Neural cell (in vitro differentiated cells): ENCODE results near the gene GATAD2A. TPM values are rescaled to one million over a fixed set of nuclear protein-coding genes. Genes with fewer than 3 reads are reported as not detected.

Experiments used
- H2AFZ ChIP-seq: fragments of 200-600, 300-800 bp; sonication (generic), shearing (Covaris generic); 2 replicates; pipeline ENCODE4 v1.6.0; 2014; ENCODE audit warnings: low read depth, mild to moderate bottlenecking, antibody characterized with exemption, low read length, moderate library complexity
- H3F3A ChIP-seq: fragments of 200-600 bp; shearing (Covaris generic); 2 replicates; pipeline ENCODE4 v1.6.1; 2016; ENCODE audit warnings: mild to moderate bottlenecking, moderate library complexity, mixed read lengths, antibody characterized with exemption, low read length; ENCODE audit not compliant: insufficient read depth, poor library complexity, severe bottlenecking
- H3K27ac ChIP-seq: fragments of 200-600, 300-800 bp; sonication (generic), shearing (Covaris generic); 2 replicates; pipeline ENCODE4 v1.5.1; 2014; ENCODE audit warnings: mild to moderate bottlenecking, low read length, moderate library complexity
- H3K27me3 ChIP-seq: fragments of 300-800, 200-600 bp; sonication (generic), shearing (Covaris generic); 2 replicates; pipeline ENCODE4 v1.6.0; 2014; ENCODE audit warnings: mild to moderate bottlenecking, low read depth, low read length, moderate library complexity; ENCODE audit not compliant: insufficient read depth
- H3K36me3 ChIP-seq: fragments of 300-800, 200-600 bp; sonication (generic), shearing (Covaris generic); 2 replicates; pipeline ENCODE4 v1.5.1; 2014; ENCODE audit warnings: mild to moderate bottlenecking, antibody characterized with exemption, low read length, moderate library complexity; ENCODE audit not compliant: insufficient read depth
- H3K4me2 ChIP-seq: fragments of 300-800, 200-600 bp; sonication (generic), shearing (Covaris generic); 2 replicates; pipeline ENCODE4 v1.6.0; 2014; ENCODE audit warnings: mild to moderate bottlenecking, low read length
- H3K4me3 ChIP-seq: fragments of 300-800, 200-600 bp; sonication (generic), shearing (Covaris generic); 2 replicates; pipeline ENCODE4 v1.5.1; 2014; ENCODE audit warnings: mild to moderate bottlenecking, low read length, moderate library complexity
- H3K79me2 ChIP-seq: fragments of 200-600 bp; shearing (Covaris generic); replicated peaks from 2 replicates; pipeline ENCODE4 v1.6.0; 2014; ENCODE audit warnings: mild to moderate bottlenecking, low read length, moderate library complexity; ENCODE audit not compliant: insufficient read depth
- H3K9ac ChIP-seq: fragments of 300-800, 200-600 bp; sonication (generic), shearing (Covaris generic); 2 replicates; pipeline ENCODE4 v1.6.1; 2016; ENCODE audit warnings: mild to moderate bottlenecking, low read length, mixed read lengths
- H3K9me2 ChIP-seq: fragments of 200-600 bp; shearing (Covaris generic); 2 replicates; pipeline ENCODE4 v1.6.1; 2016; ENCODE audit warnings: mild to moderate bottlenecking, low read length, mixed read lengths; ENCODE audit not compliant: insufficient read depth
- H3K9me3 ChIP-seq: fragments of 200-600, 300-800 bp; sonication (generic), shearing (Covaris generic); 2 replicates; pipeline ENCODE4 v1.6.1; 2016; ENCODE audit warnings: mild to moderate bottlenecking, mixed run types, low read length, moderate library complexity, mixed read lengths
- H4K20me1 ChIP-seq: fragments of 200-600 bp; shearing (Covaris generic); 2 replicates; pipeline ENCODE4 v1.6.1; 2016; ENCODE audit warnings: mild to moderate bottlenecking, mixed run types; ENCODE audit not compliant: insufficient read depth
- EP300 ChIP-seq: fragments of 450-650 bp; conservative IDR thresholded peaks from 2 replicates; pipeline ENCODE4 v1.6.1; 2014; ENCODE audit warnings: antibody characterized with exemption, mild to moderate bottlenecking, moderate library complexity; ENCODE audit not compliant: poor library complexity, severe bottlenecking
- EZH2 ChIP-seq: fragments of 200-600, 300-800 bp; shearing (Covaris generic), sonication (generic); IDR thresholded peaks from 2 replicates; pipeline ENCODE4 v1.6.1; 2014; ENCODE audit warnings: antibody characterized with exemption, low read length, borderline replicate concordance, mild to moderate bottlenecking; ENCODE audit not compliant: insufficient read depth, poor library complexity, severe bottlenecking
- MXI1 ChIP-seq: fragments of 450-650 bp; conservative IDR thresholded peaks from 2 replicates; pipeline ENCODE4 v1.6.1; 2014; ENCODE audit warnings: antibody characterized with exemption, mild to moderate bottlenecking; ENCODE audit not compliant: poor library complexity, severe bottlenecking
- POLR2AphosphoS5 ChIP-seq: IDR thresholded peaks from 2 replicates; pipeline ENCODE4 v1.6.1; 2012
- RAD21 ChIP-seq: fragments of 450-650 bp; conservative IDR thresholded peaks from 2 replicates; pipeline ENCODE4 v1.6.1; 2014; ENCODE audit warnings: antibody characterized with exemption, mild to moderate bottlenecking, moderate library complexity
- SMC3 ChIP-seq: fragments of 450-650 bp; conservative IDR thresholded peaks from 2 replicates; pipeline ENCODE4 v1.6.1; 2014; ENCODE audit warnings: antibody characterized with exemption, mild to moderate bottlenecking, moderate library complexity; ENCODE audit not compliant: poor library complexity
- TAF1 ChIP-seq: IDR thresholded peaks from 2 replicates; pipeline ENCODE4 v1.6.1; 2012; ENCODE audit warnings: low read depth
- polyA plus RNA-seq: library from polyadenylated mRNA; depleted of rRNA; stranded (reverse); fragments of >200 nt; gene quantifications from 2 replicates; pipeline ENCODE4 v1.2.3, GENCODE V29; 2014
- TF ChIP-seq, protein P1 (sequence below): fragments of 450-650 bp; IDR thresholded peaks from 2 replicates; pipeline ENCODE4 v1.5.1; 2014; ENCODE audit warnings: antibody characterized with exemption, mild to moderate bottlenecking, moderate library complexity; ENCODE audit not compliant: poor library complexity, severe bottlenecking
- TF ChIP-seq, protein P2 (sequence below): IDR thresholded peaks from 2 replicates; pipeline ENCODE4 v1.6.1; 2012; ENCODE audit warnings: borderline replicate concordance

GATAD2A gene
- polyA plus RNA-seq, 1 donor from 2014 or later: 13.9 TPM

DNA sequence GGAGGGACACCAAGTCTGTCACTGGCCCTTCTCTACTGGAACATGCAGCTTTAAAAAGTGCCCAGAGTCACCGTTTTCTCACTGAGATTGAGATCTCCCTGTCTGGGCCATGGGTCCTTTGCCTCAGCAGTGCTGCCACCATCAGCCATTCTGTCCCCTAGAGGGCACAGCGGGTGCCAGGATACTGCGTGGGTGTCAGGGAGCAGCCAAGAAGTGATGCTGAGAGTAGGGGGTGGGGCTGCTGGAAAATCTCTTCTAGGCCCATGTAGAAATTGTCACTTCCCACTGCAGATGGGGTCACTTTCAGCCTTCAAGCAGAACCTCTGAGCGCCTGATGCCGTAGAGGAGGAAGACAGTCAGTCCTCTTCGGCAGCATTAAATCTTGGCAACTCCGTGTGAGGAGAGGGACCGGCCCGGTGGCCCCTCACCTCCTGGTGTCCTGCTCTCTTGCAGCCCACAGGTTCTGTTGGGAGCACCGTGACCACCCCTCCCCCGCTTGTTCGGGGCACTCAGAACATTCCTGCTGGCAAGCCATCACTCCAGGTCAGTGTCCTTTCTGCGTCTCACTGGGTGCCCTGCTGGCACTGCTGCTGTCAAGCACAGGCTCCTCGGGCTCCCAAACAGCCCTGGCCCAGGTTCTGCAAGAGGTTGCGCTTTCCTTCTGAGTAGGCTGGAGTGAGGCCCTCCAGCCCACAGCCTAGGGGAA, 88.5 kb downstream of the GATAD2A start:
- Histone ChIP-seq H2AFZ (no peak overlapping the region), H3K36me3 (no peaks in the 10 kb centered on the region), H3K4me2 (no peak overlapping the region), H3F3A (no peaks in the 10 kb centered on the region), H3K79me2 (no peaks in the 10 kb centered on the region), H3K27ac (no peak overlapping the region), H3K4me3 (no peak overlapping the region), H3K27me3 (no peaks in the 10 kb centered on the region), H3K9me2 (no peaks in the 10 kb centered on the region), H4K20me1 (no peaks in the 10 kb centered on the region), H3K9me3 (no peaks in the 10 kb centered on the region), H3K9ac (no peak overlapping the region)
- TF ChIP-seq EP300 (no peak), SMC3 (no peak), EZH2 (no peak), POLR2AphosphoS5 (no peak), MXI1 (no peak), TAF1 (no peak), RAD21 (no peak)
- TF ChIP-seq, protein P1, sequence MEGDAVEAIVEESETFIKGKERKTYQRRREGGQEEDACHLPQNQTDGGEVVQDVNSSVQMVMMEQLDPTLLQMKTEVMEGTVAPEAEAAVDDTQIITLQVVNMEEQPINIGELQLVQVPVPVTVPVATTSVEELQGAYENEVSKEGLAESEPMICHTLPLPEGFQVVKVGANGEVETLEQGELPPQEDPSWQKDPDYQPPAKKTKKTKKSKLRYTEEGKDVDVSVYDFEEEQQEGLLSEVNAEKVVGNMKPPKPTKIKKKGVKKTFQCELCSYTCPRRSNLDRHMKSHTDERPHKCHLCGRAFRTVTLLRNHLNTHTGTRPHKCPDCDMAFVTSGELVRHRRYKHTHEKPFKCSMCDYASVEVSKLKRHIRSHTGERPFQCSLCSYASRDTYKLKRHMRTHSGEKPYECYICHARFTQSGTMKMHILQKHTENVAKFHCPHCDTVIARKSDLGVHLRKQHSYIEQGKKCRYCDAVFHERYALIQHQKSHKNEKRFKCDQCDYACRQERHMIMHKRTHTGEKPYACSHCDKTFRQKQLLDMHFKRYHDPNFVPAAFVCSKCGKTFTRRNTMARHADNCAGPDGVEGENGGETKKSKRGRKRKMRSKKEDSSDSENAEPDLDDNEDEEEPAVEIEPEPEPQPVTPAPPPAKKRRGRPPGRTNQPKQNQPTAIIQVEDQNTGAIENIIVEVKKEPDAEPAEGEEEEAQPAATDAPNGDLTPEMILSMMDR: no peak
- TF ChIP-seq, protein P2, sequence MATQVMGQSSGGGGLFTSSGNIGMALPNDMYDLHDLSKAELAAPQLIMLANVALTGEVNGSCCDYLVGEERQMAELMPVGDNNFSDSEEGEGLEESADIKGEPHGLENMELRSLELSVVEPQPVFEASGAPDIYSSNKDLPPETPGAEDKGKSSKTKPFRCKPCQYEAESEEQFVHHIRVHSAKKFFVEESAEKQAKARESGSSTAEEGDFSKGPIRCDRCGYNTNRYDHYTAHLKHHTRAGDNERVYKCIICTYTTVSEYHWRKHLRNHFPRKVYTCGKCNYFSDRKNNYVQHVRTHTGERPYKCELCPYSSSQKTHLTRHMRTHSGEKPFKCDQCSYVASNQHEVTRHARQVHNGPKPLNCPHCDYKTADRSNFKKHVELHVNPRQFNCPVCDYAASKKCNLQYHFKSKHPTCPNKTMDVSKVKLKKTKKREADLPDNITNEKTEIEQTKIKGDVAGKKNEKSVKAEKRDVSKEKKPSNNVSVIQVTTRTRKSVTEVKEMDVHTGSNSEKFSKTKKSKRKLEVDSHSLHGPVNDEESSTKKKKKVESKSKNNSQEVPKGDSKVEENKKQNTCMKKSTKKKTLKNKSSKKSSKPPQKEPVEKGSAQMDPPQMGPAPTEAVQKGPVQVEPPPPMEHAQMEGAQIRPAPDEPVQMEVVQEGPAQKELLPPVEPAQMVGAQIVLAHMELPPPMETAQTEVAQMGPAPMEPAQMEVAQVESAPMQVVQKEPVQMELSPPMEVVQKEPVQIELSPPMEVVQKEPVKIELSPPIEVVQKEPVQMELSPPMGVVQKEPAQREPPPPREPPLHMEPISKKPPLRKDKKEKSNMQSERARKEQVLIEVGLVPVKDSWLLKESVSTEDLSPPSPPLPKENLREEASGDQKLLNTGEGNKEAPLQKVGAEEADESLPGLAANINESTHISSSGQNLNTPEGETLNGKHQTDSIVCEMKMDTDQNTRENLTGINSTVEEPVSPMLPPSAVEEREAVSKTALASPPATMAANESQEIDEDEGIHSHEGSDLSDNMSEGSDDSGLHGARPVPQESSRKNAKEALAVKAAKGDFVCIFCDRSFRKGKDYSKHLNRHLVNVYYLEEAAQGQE: no peak

DNA sequence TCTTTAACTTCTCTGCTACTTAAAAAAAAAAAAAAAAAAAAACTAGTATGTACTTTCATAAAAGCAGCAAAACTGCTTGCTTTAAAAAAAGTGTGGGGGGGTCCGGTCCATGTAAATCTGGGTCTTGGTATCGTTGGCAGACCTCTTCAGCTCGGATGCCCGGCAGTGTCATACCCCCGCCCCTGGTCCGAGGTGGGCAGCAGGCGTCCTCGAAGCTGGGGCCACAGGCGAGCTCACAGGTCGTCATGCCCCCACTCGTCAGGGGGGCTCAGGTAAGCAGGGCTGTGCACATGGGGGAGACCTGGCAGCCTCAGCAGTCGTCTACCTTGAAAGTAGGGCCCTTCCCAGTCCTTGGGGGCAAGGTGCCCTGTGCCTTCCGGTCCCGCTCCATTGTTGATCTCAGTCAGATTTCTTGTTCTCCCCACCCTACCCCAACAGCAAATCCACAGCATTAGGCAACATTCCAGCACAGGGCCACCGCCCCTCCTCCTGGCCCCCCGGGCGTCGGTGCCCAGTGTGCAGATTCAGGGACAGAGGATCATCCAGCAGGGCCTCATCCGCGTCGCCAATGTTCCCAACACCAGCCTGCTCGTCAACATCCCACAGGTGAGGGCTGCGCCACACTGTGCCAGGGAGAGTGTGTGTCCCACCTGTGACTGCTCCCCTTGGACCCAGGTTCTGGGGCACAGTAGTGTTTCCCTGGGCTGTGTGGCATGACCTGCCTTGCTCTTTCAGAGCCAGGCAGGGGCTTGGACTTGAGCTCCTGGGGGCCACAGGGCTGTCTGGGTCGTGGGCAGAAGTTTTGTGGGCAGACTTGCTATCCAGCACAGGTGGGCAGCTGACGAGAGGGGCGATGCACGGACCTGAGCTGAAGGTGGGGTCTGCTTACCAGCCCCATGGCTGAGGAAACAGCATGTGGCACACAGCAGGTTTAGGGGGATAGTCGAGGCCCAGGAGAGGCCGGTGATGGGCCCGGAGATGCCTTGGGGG, 90.4 kb downstream of the GATAD2A start:
- no peaks in the 10 kb centered on the region for H3K79me2 ChIP-seq
- no peak overlapping the region for H3K4me2 ChIP-seq

More for the DNA sequence above, 90.4 kb downstream of the GATAD2A start:
- H4K20me1 ChIP-seq: no peaks in the 10 kb centered on the region
- no peaks in the 10 kb centered on the region for H3F3A ChIP-seq
- no peaks in the 10 kb centered on the region for H3K9me2 ChIP-seq
- H2AFZ ChIP-seq: no peak overlapping the region
- no peaks in the 10 kb centered on the region for H3K9me3 ChIP-seq
- no peak overlapping the region for H3K4me3 ChIP-seq
- no peak for TF ChIP-seq MXI1
- TF ChIP-seq, protein P1: no peak
- TF ChIP-seq EP300: no peak
- no peak for TF ChIP-seq SMC3
- TF ChIP-seq TAF1: no peak
- TF ChIP-seq EZH2: no peak
- TF ChIP-seq, protein P2: no peak
- TF ChIP-seq POLR2AphosphoS5: no peak
- no peak for TF ChIP-seq RAD21
- H3K9ac ChIP-seq: no peak overlapping the region
- H3K27me3 ChIP-seq: no peaks in the 10 kb centered on the region
- no peaks in the 10 kb centered on the region for H3K36me3 ChIP-seq
- no peak overlapping the region for H3K27ac ChIP-seq
